Naive B cell (primary cell): ENCODE results near the gene RELCH. TPM values are rescaled to one million over a fixed set of nuclear protein-coding genes. Genes with fewer than 3 reads are reported as not detected.

Source experiments
- ATAC-seq, 2 donors: fragments of 150-1000 bp; cut with Tn5 transposase; 2 replicates each; pipeline ENCODE4 v1.10.0; 2021; ENCODE audit warnings: low read depth in 2 of 2, mild to moderate bottlenecking in 2 of 2, moderate library complexity in 2 of 2
- DNase-seq: peaks from one replicate; pipeline ENCODE4 v3.0.0; 2022
- H3K27ac Mint-ChIP-seq, 6 donors: one replicate each; pipeline ENCODE4 v1.8.0; 2020 to 2022; ENCODE audit warnings: mild to moderate bottlenecking in 6 of 6, mixed read lengths in 6 of 6, moderate library complexity in 5 of 6, inconsistent platforms in 2 of 6
- H3K27me3 Mint-ChIP-seq, 3 donors: one replicate each; pipeline ENCODE4 v1.8.0; 2021 to 2022; ENCODE audit warnings: mixed read lengths in 3 of 3, mild to moderate bottlenecking in 1 of 3
- H3K36me3 Mint-ChIP-seq, 2 donors: one replicate each; pipeline ENCODE4 v1.8.0; 2020 to 2022; ENCODE audit warnings: mixed read lengths in 2 of 2, inconsistent platforms in 1 of 2, mild to moderate bottlenecking in 1 of 2
- H3K4me1 Mint-ChIP-seq, 3 donors: one replicate each; pipeline ENCODE4 v1.8.0; 2020 to 2022; ENCODE audit warnings: mixed read lengths in 3 of 3, inconsistent platforms in 1 of 3, mild to moderate bottlenecking in 1 of 3, moderate library complexity in 1 of 3
- H3K4me3 Mint-ChIP-seq, 8 donors: one replicate each; pipeline ENCODE4 v1.8.0; 2020 to 2022; ENCODE audit warnings: mild to moderate bottlenecking in 8 of 8, mixed read lengths in 8 of 8, moderate library complexity in 8 of 8, inconsistent platforms in 2 of 8
- H3K9me3 Mint-ChIP-seq, 7 donors: one replicate each; pipeline ENCODE4 v1.8.0; 2020 to 2022; ENCODE audit warnings: mixed read lengths in 7 of 7, mild to moderate bottlenecking in 5 of 7, inconsistent platforms in 2 of 7, moderate library complexity in 1 of 7
- polyA plus RNA-seq, 6 donors: library from polyadenylated mRNA; unstranded; fragments of 300-500 nt; fragmentation: Illumina TruSeq; gene quantifications; one replicate each; pipeline ENCODE4 v1.2.3, GENCODE V29; 2021; ENCODE audit warnings: low read depth in 6 of 6

RELCH gene
- polyA plus RNA-seq, 6 donors from 2014 or later = 6.9 to 19.6 (median 11.8) TPM

- ATAC-seq (no peak), DNase-seq (no peak)
- Mint-ChIP-seq H3K27me3 (no peaks in the 10 kb centered on the region), H3K4me3 (no peak overlapping the region), H3K9me3 (peaks cover 0 to 4% (median 0%) of the 10 kb centered on the region in 7 donors), H3K27ac (no peak overlapping the region), H3K36me3 (peaks cover 0 to 4% of the 10 kb centered on the region in 2 donors), H3K4me1 (peaks cover 11 to 14% (median 12%) of the 10 kb centered on the region in 3 donors)
These were observed 14.8 kb upstream of the RELCH start for GRCh38 chr18:62172298-62172697.

- ATAC-seq (no peak), DNase-seq (no peak)
- Mint-ChIP-seq H3K4me3 (no peak overlapping the region), H3K4me1 (peaks cover 14 to 22% (median 16%) of the 10 kb centered on the region in 3 donors), H3K27me3 (no peaks in the 10 kb centered on the region), H3K9me3 (peaks cover 0 to 2% (median 0%) of the 10 kb centered on the region in 7 donors), H3K27ac (peak overlapping the region in 2 of 6 donors; percentile 1 to 43), H3K36me3 (no peaks in the 10 kb centered on the region)
These were observed 11.5 kb upstream of the RELCH start for GRCh38 chr18:62175521-62175920.

GRCh38 chr18:62177271-62177670, 9.8 kb upstream of the RELCH start:
- H3K27ac Mint-ChIP-seq = peak overlapping the region in 1 of 6 donors; percentile 20
- H3K36me3 Mint-ChIP-seq = no peaks in the 10 kb centered on the region
- H3K4me3 Mint-ChIP-seq = no peak overlapping the region
- H3K4me1 Mint-ChIP-seq = peaks cover 16 to 22% (median 18%) of the 10 kb centered on the region in 3 donors
- ATAC-seq = no peak
- peaks cover 0 to 2% (median 0%) of the 10 kb centered on the region in 7 donors for H3K9me3 Mint-ChIP-seq
- H3K27me3 Mint-ChIP-seq = no peaks in the 10 kb centered on the region
- no peak for DNase-seq

- H3K27me3 Mint-ChIP-seq = no peaks in the 10 kb centered on the region
- H3K27ac Mint-ChIP-seq = peak overlapping the region in 1 of 6 donors; percentile 18
- H3K9me3 Mint-ChIP-seq = peaks cover 0 to under 1% (median 0%) of the 10 kb centered on the region in 7 donors
- H3K4me1 Mint-ChIP-seq = peaks cover 20 to 27% (median 23%) of the 10 kb centered on the region in 3 donors
- DNase-seq = no peak
- H3K36me3 Mint-ChIP-seq = no peaks in the 10 kb centered on the region
- ATAC-seq = peak in 1 of 2 donors; percentile 18
- no peak overlapping the region for H3K4me3 Mint-ChIP-seq
These were observed 7.8 kb upstream of the RELCH start for GRCh38 chr18:62179213-62179612.

- H3K9me3 Mint-ChIP-seq = no peaks in the 10 kb centered on the region
- no peak overlapping the region for H3K4me3 Mint-ChIP-seq
These were observed 4.8 kb upstream of the RELCH start for GRCh38 chr18:62182220-62182619.

GRCh38 chr18:62183578-62184195, 3.4 kb upstream of the RELCH start:
- peak overlapping the region in 1 of 8 donors; percentile 1 for H3K4me3 Mint-ChIP-seq
- H3K36me3 Mint-ChIP-seq = peaks cover 0 to 3% of the 10 kb centered on the region in 2 donors
- no peak for ATAC-seq
- peak overlapping the region in 1 of 6 donors; percentile 32 for H3K27ac Mint-ChIP-seq
- DNase-seq = peak; percentile 46
- H3K4me1 Mint-ChIP-seq = peaks cover 30 to 40% (median 31%) of the 10 kb centered on the region in 3 donors
- no peaks in the 10 kb centered on the region for H3K27me3 Mint-ChIP-seq
- H3K9me3 Mint-ChIP-seq = no peaks in the 10 kb centered on the region

More at GRCh38 chr18:62182220-62182619, 4.8 kb upstream of the RELCH start:
- Mint-ChIP-seq H3K27me3 (no peaks in the 10 kb centered on the region), H3K36me3 (peaks cover 0 to 2% of the 10 kb centered on the region in 2 donors), H3K4me1 (peaks cover 20 to 34% (median 26%) of the 10 kb centered on the region in 3 donors), H3K27ac (no peak overlapping the region)
- ATAC-seq (no peak), DNase-seq (no peak)

GRCh38 chr18:62186499-62186773, 619 bp upstream of the RELCH start:
- Mint-ChIP-seq H3K36me3 (peaks cover 3 to 6% of the 10 kb centered on the region in 2 donors), H3K27ac (peak overlapping the region; percentile 80 to 99 (median 93)), H3K27me3 (no peaks in the 10 kb centered on the region), H3K4me3 (peak overlapping the region; percentile 96 to 100 (median 100)), H3K9me3 (no peaks in the 10 kb centered on the region), H3K4me1 (peaks cover 44 to 53% (median 50%) of the 10 kb centered on the region in 3 donors)
- DNase-seq (no peak), ATAC-seq (peak; percentile 0 to 1)

- H3K4me1 Mint-ChIP-seq = peaks cover 51 to 67% (median 62%) of the 10 kb centered on the region in 3 donors
- peak overlapping the region; percentile 96 to 100 (median 100) for H3K4me3 Mint-ChIP-seq
- ATAC-seq (no peak), DNase-seq (peak; percentile 9)
- H3K9me3 Mint-ChIP-seq = no peaks in the 10 kb centered on the region
- H3K27me3 Mint-ChIP-seq = no peaks in the 10 kb centered on the region
- peak overlapping the region; percentile 93 to 99 (median 96) for H3K27ac Mint-ChIP-seq
- H3K36me3 Mint-ChIP-seq = peaks cover 3 to 6% of the 10 kb centered on the region in 2 donors
These were observed 772 bp downstream of the RELCH start for GRCh38 chr18:62187543-62188510.

GRCh38 chr18:62189208-62189607, 2.2 kb downstream of the RELCH start:
- ATAC-seq = no peak
- Mint-ChIP-seq H3K36me3 (peaks cover 3 to 6% of the 10 kb centered on the region in 2 donors), H3K9me3 (no peaks in the 10 kb centered on the region), H3K4me1 (peaks cover 55 to 75% (median 73%) of the 10 kb centered on the region in 3 donors), H3K27ac (no peak overlapping the region), H3K27me3 (no peaks in the 10 kb centered on the region), H3K4me3 (peak overlapping the region; percentile 25 to 100 (median 96))
- DNase-seq = no peak

- ATAC-seq (no peak), DNase-seq (no peak)
- Mint-ChIP-seq H3K36me3 (no peaks in the 10 kb centered on the region), H3K4me3 (peak overlapping the region in 1 of 8 donors; percentile 61), H3K4me1 (peaks cover 45 to 74% (median 62%) of the 10 kb centered on the region in 3 donors), H3K27me3 (no peaks in the 10 kb centered on the region), H3K9me3 (no peaks in the 10 kb centered on the region), H3K27ac (peak overlapping the region in 1 of 6 donors; percentile 62)
These were observed 9.0 kb downstream of the RELCH start for GRCh38 chr18:62196079-62196478.

GRCh38 chr18:62196980-62197379, 9.9 kb downstream of the RELCH start:
- Mint-ChIP-seq H3K36me3 (no peaks in the 10 kb centered on the region), H3K27me3 (no peaks in the 10 kb centered on the region), H3K27ac (no peak overlapping the region), H3K4me1 (peaks cover 38 to 66% (median 53%) of the 10 kb centered on the region in 3 donors), H3K9me3 (no peaks in the 10 kb centered on the region), H3K4me3 (no peak overlapping the region)
- ATAC-seq (no peak), DNase-seq (no peak)

GRCh38 chr18:62198259-62198658, 11.2 kb downstream of the RELCH start:
- H3K27ac Mint-ChIP-seq = no peak overlapping the region
- H3K4me3 Mint-ChIP-seq = no peak overlapping the region
- DNase-seq (no peak), ATAC-seq (no peak)
- H3K36me3 Mint-ChIP-seq = peaks cover 0 to 4% of the 10 kb centered on the region in 2 donors
- H3K4me1 Mint-ChIP-seq = peaks cover 30 to 53% (median 44%) of the 10 kb centered on the region in 3 donors
- H3K27me3 Mint-ChIP-seq = no peaks in the 10 kb centered on the region
- no peaks in the 10 kb centered on the region for H3K9me3 Mint-ChIP-seq

- Mint-ChIP-seq H3K4me1 (peaks cover 26 to 47% (median 39%) of the 10 kb centered on the region in 3 donors), H3K27ac (no peak overlapping the region)
These were observed 12.6 kb downstream of the RELCH start for GRCh38 chr18:62199629-62200028.

More at GRCh38 chr18:62199629-62200028, 12.6 kb downstream of the RELCH start:
- Mint-ChIP-seq H3K27me3 (no peaks in the 10 kb centered on the region), H3K4me3 (no peak overlapping the region), H3K36me3 (peaks cover 0 to 4% of the 10 kb centered on the region in 2 donors), H3K9me3 (no peaks in the 10 kb centered on the region)
- ATAC-seq = no peak
- DNase-seq = no peak
